ENCODE results near the gene KRT33B.
"Not testable (repeated sequence)": the region's sequence is repeated elsewhere in the genome, so short reads cannot be mapped to it uniquely, and the experiment has no call there.

KRT33B gene

GRCh38 chr17:41354536-41354935, 15.1 kb downstream of the KRT33B start (continued):
- TF ChIP-seq TSHZ2 (CRISPR knock-in tag; IDR thresholded peaks at IDR 0.05): no peak
- TF ChIP-seq, protein P1, sequence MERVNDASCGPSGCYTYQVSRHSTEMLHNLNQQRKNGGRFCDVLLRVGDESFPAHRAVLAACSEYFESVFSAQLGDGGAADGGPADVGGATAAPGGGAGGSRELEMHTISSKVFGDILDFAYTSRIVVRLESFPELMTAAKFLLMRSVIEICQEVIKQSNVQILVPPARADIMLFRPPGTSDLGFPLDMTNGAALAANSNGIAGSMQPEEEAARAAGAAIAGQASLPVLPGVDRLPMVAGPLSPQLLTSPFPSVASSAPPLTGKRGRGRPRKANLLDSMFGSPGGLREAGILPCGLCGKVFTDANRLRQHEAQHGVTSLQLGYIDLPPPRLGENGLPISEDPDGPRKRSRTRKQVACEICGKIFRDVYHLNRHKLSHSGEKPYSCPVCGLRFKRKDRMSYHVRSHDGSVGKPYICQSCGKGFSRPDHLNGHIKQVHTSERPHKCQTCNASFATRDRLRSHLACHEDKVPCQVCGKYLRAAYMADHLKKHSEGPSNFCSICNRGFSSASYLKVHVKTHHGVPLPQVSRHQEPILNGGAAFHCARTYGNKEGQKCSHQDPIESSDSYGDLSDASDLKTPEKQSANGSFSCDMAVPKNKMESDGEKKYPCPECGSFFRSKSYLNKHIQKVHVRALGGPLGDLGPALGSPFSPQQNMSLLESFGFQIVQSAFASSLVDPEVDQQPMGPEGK (CRISPR knock-in tag; IDR thresholded peaks at IDR 0.05; ENCODE audit: borderline replicate concordance): no peak
- TF ChIP-seq ZNF565 (CRISPR knock-in tag; conservative IDR thresholded peaks at IDR 0.05; ENCODE audit: low read depth): no peak
- TF ChIP-seq TOX (CRISPR knock-in tag; IDR thresholded peaks at IDR 0.05; ENCODE audit: borderline replicate concordance): no peak
- TF ChIP-seq ZNF8 (CRISPR knock-in tag; IDR thresholded peaks at IDR 0.05): no peak

DNA sequence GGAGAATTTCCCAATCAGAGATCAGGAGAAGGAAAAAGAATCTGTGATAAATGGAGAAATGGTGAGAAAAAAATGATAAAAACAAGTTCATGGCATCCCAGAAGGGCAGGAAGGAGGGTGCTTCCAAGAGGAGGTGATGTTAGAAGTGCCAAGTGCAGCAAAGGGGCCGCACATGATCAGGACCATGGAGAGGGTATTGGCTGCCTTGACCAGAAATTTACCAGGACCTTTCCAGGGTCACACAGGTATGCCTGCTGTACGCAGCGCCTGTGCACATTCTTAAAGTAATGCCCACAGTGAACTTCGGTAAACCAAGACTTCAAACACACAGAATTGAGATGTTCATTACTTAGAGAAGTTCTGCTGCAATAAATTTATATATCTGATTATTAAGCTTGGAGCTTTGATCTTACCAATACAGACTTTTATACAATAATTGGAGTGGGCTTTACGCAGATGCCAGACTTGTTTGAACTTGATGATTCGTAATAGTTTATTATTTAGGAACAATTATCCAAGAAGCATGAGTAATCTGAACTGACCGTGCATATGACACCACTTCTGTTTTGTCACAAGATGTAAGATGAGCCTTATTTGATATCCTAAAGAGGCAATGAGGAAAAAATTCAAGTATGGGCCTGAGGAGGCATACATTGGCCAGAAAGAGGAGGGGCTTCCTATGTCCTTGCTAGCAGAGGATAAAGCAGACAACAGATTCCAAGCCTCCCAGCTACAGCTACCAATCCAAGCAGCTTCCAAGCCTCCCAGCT, 16.8 kb downstream of the KRT33B start:
- TF ChIP-seq CREB5 (CRISPR knock-in tag; IDR thresholded peaks at IDR 0.05; ENCODE audit: low read depth): no peak
- TF ChIP-seq ZNF70 (CRISPR knock-in tag; IDR thresholded peaks at IDR 0.05): no peak
- no peak for TF ChIP-seq ESRRG (CRISPR knock-in tag; IDR thresholded peaks at IDR 0.05)
- no peak for TF ChIP-seq TOX (CRISPR knock-in tag; IDR thresholded peaks at IDR 0.05; ENCODE audit: borderline replicate concordance)
- ATAC-seq: no peak

- no peak for ATAC-seq
- no peak for TF ChIP-seq ESRRG (CRISPR knock-in tag; IDR thresholded peaks at IDR 0.05)
- no peak for TF ChIP-seq SNAI2 (CRISPR knock-in tag; IDR thresholded peaks at IDR 0.05)
- TF ChIP-seq PPARA (CRISPR knock-in tag; IDR thresholded peaks at IDR 0.05; ENCODE audit: borderline replicate concordance): no peak
- TF ChIP-seq, protein P1 (CRISPR knock-in tag; IDR thresholded peaks at IDR 0.05; ENCODE audit: borderline replicate concordance): no peak
- TF ChIP-seq CSDC2 (CRISPR knock-in tag; IDR thresholded peaks at IDR 0.05): no peak
- TF ChIP-seq RARB (CRISPR knock-in tag; IDR thresholded peaks at IDR 0.05): no peak
- no peak for TF ChIP-seq ARNTL (CRISPR knock-in tag; IDR thresholded peaks at IDR 0.05; ENCODE audit: borderline replicate concordance, low read depth)
- no peak for TF ChIP-seq POU6F1 (CRISPR knock-in tag; IDR thresholded peaks at IDR 0.05; ENCODE audit: borderline replicate concordance, low read depth)
- TF ChIP-seq ZNF565 (CRISPR knock-in tag; conservative IDR thresholded peaks at IDR 0.05; ENCODE audit: low read depth): no peak
- no peak for TF ChIP-seq ZFP30 (CRISPR knock-in tag; IDR thresholded peaks at IDR 0.05)
Measured at GRCh38 chr17:41351177-41351576, 18.4 kb downstream of the KRT33B start.

- ATAC-seq: not testable (repeated sequence)
Measured at GRCh38 chr17:41350381-41350878, 19.2 kb downstream of the KRT33B start, which contains the start of gene KRT33A. KRT33A (minus strand) TSS chr17:41350828; CDS start chr17:41350767, 61 bp downstream.

All from SK-N-SH treated with all-trans-retinoic acid at 6 μM for 48 hours (cell line).